HepG2 (cell line): ENCODE results near the gene GATAD2B. TPM values are rescaled to one million over a fixed set of nuclear protein-coding genes. Genes with fewer than 3 reads are reported as not detected.

Source experiments
- ARNT ChIP-seq: fragments of 450-650 bp; IDR thresholded peaks from 2 replicates; pipeline ENCODE4 v1.6.1; 2017
- BRCA1 ChIP-seq: sonication (generic); formaldehyde crosslinking; IDR thresholded peaks from 2 replicates; pipeline ENCODE4 v1.4.0; 2020; ENCODE audit warnings: missing genetic modification reagents
- BRD4 ChIP-seq: sonication (generic); formaldehyde crosslinking; IDR thresholded peaks from 2 replicates; pipeline ENCODE4 v1.4.0; 2020; ENCODE audit warnings: missing genetic modification reagents
- CBX2 ChIP-seq, 2 experiments: fragments of 200-600 bp in 1 of 2; sonication (generic); formaldehyde crosslinking in 1 of 2; IDR thresholded peaks; 2 replicates each; pipeline versions ENCODE4 v1.7.0 to v1.8.1; 2018 to 2022; ENCODE audit warnings: low read depth in 2 of 2, low read length in 1 of 2, mild to moderate bottlenecking in 1 of 2, missing genetic modification reagents in 1 of 2
- FOSL2 ChIP-seq: sonication (generic); formaldehyde crosslinking; IDR thresholded peaks from 2 replicates; pipeline ENCODE4 v1.4.0; 2020; ENCODE audit warnings: missing genetic modification reagents
- HHEX ChIP-seq: IDR thresholded peaks from 2 replicates; pipeline ENCODE4 v1.6.1; 2016; ENCODE audit warnings: control low read depth
- HOXD1 ChIP-seq: sonication (generic); formaldehyde crosslinking; IDR thresholded peaks from 2 replicates; pipeline ENCODE4 v1.5.0; 2020; ENCODE audit warnings: missing genetic modification reagents
- IKZF5 ChIP-seq: IDR thresholded peaks from 2 replicates; pipeline ENCODE4 v1.6.1; 2018; ENCODE audit warnings: missing genetic modification reagents, mild to moderate bottlenecking, missing compliant biosample characterization
- KLF6 ChIP-seq: IDR thresholded peaks from 2 replicates; pipeline ENCODE4 v1.8.0; 2016; ENCODE audit warnings: missing biosample characterization, missing genetic modification reagents
- MAFF ChIP-seq: IDR thresholded peaks from 2 replicates; pipeline ENCODE4 v1.6.1; 2011; ENCODE audit warnings: low read depth, low read length, improper control_type of control experiment
- MEIS1 ChIP-seq: sonication (generic); formaldehyde crosslinking; IDR thresholded peaks from 2 replicates; pipeline ENCODE4 v1.9.0; 2021; ENCODE audit warnings: mild to moderate bottlenecking, missing genetic modification reagents, moderate library complexity, borderline replicate concordance
- MXI1 ChIP-seq: IDR thresholded peaks from 3 replicates; pipeline ENCODE4 v1.6.1; 2012; ENCODE audit warnings: low read depth, low read length, inconsistent platforms, borderline replicate concordance
- MYPOP ChIP-seq: sonication (generic); formaldehyde crosslinking; IDR thresholded peaks from 2 replicates; pipeline ENCODE4 v1.8.1; 2023; ENCODE audit warnings: mild to moderate bottlenecking, moderate library complexity, missing genetic modification reagents
- NFATC3 ChIP-seq: sonication (generic); formaldehyde crosslinking; IDR thresholded peaks from 2 replicates; pipeline ENCODE4 v1.5.1; 2020; ENCODE audit warnings: mild to moderate bottlenecking, missing genetic modification reagents
- NKX3-1 ChIP-seq: sonication (generic); formaldehyde crosslinking; IDR thresholded peaks from 2 replicates; pipeline ENCODE4 v1.5.0; 2020; ENCODE audit warnings: missing genetic modification reagents
- NR1H2 ChIP-seq: sonication (generic); formaldehyde crosslinking; IDR thresholded peaks from 2 replicates; pipeline ENCODE4 v1.8.1; 2022; ENCODE audit warnings: low read depth, missing genetic modification reagents, borderline replicate concordance
- PITX1 ChIP-seq: sonication (generic); formaldehyde crosslinking; IDR thresholded peaks from 2 replicates; pipeline ENCODE4 v1.5.1; 2020; ENCODE audit warnings: mild to moderate bottlenecking, missing genetic modification reagents
- SNAPC5 ChIP-seq: sonication (generic); formaldehyde crosslinking; IDR thresholded peaks from 2 replicates; pipeline ENCODE4 v1.8.1; 2023; ENCODE audit warnings: mild to moderate bottlenecking, missing genetic modification reagents, borderline replicate concordance
- SP1 ChIP-seq, 2 experiments: fragments of 450-650 bp in 1 of 2; sonication (generic) in 1 of 2; formaldehyde crosslinking in 1 of 2; IDR thresholded peaks; 2 replicates each; pipeline versions ENCODE4 v1.4.0 to v1.6.1; 2016 to 2020; ENCODE audit warnings: missing genetic modification reagents in 1 of 2
- TAF15 ChIP-seq: fragments of 200-400 bp; formaldehyde crosslinking; IDR thresholded peaks from one replicate; pipeline ENCODE4 v1.6.1; 2018; ENCODE audit warnings: mild to moderate bottlenecking, low read depth, low read length; ENCODE audit not compliant: poor library complexity, severe bottlenecking
- ZBTB21 ChIP-seq: sonication (generic); formaldehyde crosslinking; IDR thresholded peaks from 2 replicates; pipeline ENCODE4 v1.4.0; 2020; ENCODE audit warnings: missing genetic modification reagents
- ZFP37 ChIP-seq: sonication (generic); formaldehyde crosslinking; IDR thresholded peaks from 2 replicates; pipeline ENCODE4 v1.4.0; 2020; ENCODE audit warnings: missing genetic modification reagents, borderline replicate concordance
- ZNF124 ChIP-seq: sonication (generic); formaldehyde crosslinking; IDR thresholded peaks from 2 replicates; pipeline ENCODE4 v1.4.0; 2020; ENCODE audit warnings: missing genetic modification reagents
- ZNF138 ChIP-seq: sonication (generic); formaldehyde crosslinking; IDR thresholded peaks from 2 replicates; pipeline ENCODE4 v1.5.0; 2020; ENCODE audit warnings: mild to moderate bottlenecking, low read depth, missing genetic modification reagents
- ZNF598 ChIP-seq: sonication (generic); formaldehyde crosslinking; IDR thresholded peaks from 2 replicates; pipeline ENCODE4 v1.5.1; 2020; ENCODE audit warnings: mild to moderate bottlenecking, missing genetic modification reagents, borderline replicate concordance
- ZNF720 ChIP-seq: sonication (generic); formaldehyde crosslinking; IDR thresholded peaks from 2 replicates; pipeline ENCODE4 v1.4.0; 2020; ENCODE audit warnings: missing genetic modification reagents
- ZNF740 ChIP-seq: sonication (generic); formaldehyde crosslinking; IDR thresholded peaks from 2 replicates; pipeline ENCODE4 v1.4.0; 2020; ENCODE audit warnings: missing genetic modification reagents
- ZNF772 ChIP-seq: sonication (generic); formaldehyde crosslinking; IDR thresholded peaks from 2 replicates; pipeline ENCODE4 v1.5.0; 2020; ENCODE audit warnings: mild to moderate bottlenecking, missing genetic modification reagents
- polyA plus RNA-seq, 8 experiments: library from polyadenylated mRNA; depleted of rRNA in 3 of 8; stranded (reverse) in 7 of 8; unstranded in 1 of 8; fragments of >200 nt; fragmentation: Illumina TruSeq in 4 of 8; extraction: Trizol in 4 of 8; gene quantifications; 2 replicates each; pipeline versions ENCODE4 v1.2.1 to v1.2.3, GENCODE V29; 2011 to 2016; ENCODE audit warnings: low read depth in 4 of 8, missing spikeins in 1 of 8, mixed read lengths in 1 of 8; ENCODE audit not compliant: insufficient read depth in 1 of 8
- total RNA-seq, 5 experiments: library from RNA; depleted of rRNA; stranded (reverse); fragments of >200 nt; fragmentation: Illumina TruSeq; extraction: Trizol; gene quantifications; 2 replicates each; pipeline ENCODE4 v1.2.3, GENCODE V29; 2016; ENCODE audit warnings: low read depth in 1 of 5

The GATAD2B gene
- total and polyA plus RNA-seq, 2 of the 13 experiments (the other 11 are each of a cell fraction or from before 2014, with no cell fraction given): 3.2 to 5.2 TPM

- peak; percentile 93 for TF ChIP-seq ZNF772 (CRISPR knock-in tag)
- no peak for TF ChIP-seq ARNT
- TF ChIP-seq FOSL2: peak; percentile 40
- TF ChIP-seq NKX3-1 (CRISPR knock-in tag): 0 out of 2 replicates have a peak, but pooled peaks have one; percentile 43
- peak; percentile 58; the same call in 1 of the 2 replicates for TF ChIP-seq IKZF5 (CRISPR knock-in tag)
- TF ChIP-seq BRCA1 (CRISPR knock-in tag): 0 out of 2 replicates have a peak, but pooled peaks have one; percentile 84
- TF ChIP-seq TAF15: no peak
- TF ChIP-seq ZFP37 (CRISPR knock-in tag): 0 out of 2 replicates have a peak, but pooled peaks have one; percentile 70
- TF ChIP-seq ZBTB21: no peak
- TF ChIP-seq SP1 (IDR thresholded peaks at IDR 0.05): no peak
- TF ChIP-seq SP1 (CRISPR knock-in tag; IDR thresholded peaks at IDR 0.05): peak; percentile 25; the same call in 1 of the 2 replicates
- 0 out of 2 replicates have a peak, but pooled peaks have one; percentile 14 for TF ChIP-seq NFATC3 (CRISPR knock-in tag)
- peak; percentile 81 for TF ChIP-seq ZNF124 (CRISPR knock-in tag)
- TF ChIP-seq HOXD1: 0 out of 2 replicates have a peak, but pooled peaks have one; percentile 52
- TF ChIP-seq MAFF: 0 out of 2 replicates have a peak, but pooled peaks have one; percentile 14
- TF ChIP-seq ZNF138 (CRISPR knock-in tag): 0 out of 2 replicates have a peak, but pooled peaks have one; percentile 43
- TF ChIP-seq KLF6: peak; percentile 86
- peak; percentile 77 for TF ChIP-seq PITX1
- no peak; the same call in 1 of the 2 replicates for TF ChIP-seq ZNF740 (CRISPR knock-in tag)
- TF ChIP-seq BRD4: 0 out of 2 replicates have a peak, but pooled peaks have one; percentile 48
- TF ChIP-seq SNAPC5 (CRISPR knock-in tag): no peak
- peak; percentile 19; the same call in 1 of the 2 replicates for TF ChIP-seq ZNF598
- TF ChIP-seq MEIS1 (CRISPR knock-in tag): peak; percentile 83
- TF ChIP-seq CBX2 (IDR thresholded peaks at IDR 0.05; ENCODE audit: low read depth, low read length): no peak
- TF ChIP-seq CBX2 (CRISPR knock-in tag; IDR thresholded peaks at IDR 0.05; ENCODE audit: low read depth): no peak; the same call in 1 of the 2 replicates
- no peak for TF ChIP-seq ZNF720 (CRISPR knock-in tag)
- TF ChIP-seq NR1H2 (CRISPR knock-in tag): no peak
- peak; percentile 95 for TF ChIP-seq MXI1
- TF ChIP-seq HHEX (CRISPR knock-in tag): no peak
- TF ChIP-seq MYPOP (CRISPR knock-in tag): peak; percentile 87
These were observed 44.6 kb upstream of the GATAD2B start, which contains the start of gene CREB3L4 (continued) for GRCh38 chr1:153967107-153967999.
